Fibroblast of the aortic adventitia (primary cell): ENCODE measurements around the gene NEAT1. TPM values are rescaled to one million over a fixed set of nuclear protein-coding genes. Genes with fewer than 3 reads are reported as not detected.
A peak's percentile ranks its signal among the peaks of the same experiment; 100 is the strongest.

Experiments used
- DNase-seq: peaks from one replicate; pipeline ENCODE4 v3.0.0-alpha.2; 2010; ENCODE audit warnings: low read depth
- H3K4me3 ChIP-seq: 2 replicates; pipeline ENCODE4 v1.5.1; 2011; ENCODE audit warnings: low read depth, mild to moderate bottlenecking, control low read depth, low read length, moderate library complexity
- CTCF ChIP-seq: IDR thresholded peaks from 2 replicates; pipeline ENCODE4 v1.5.1; 2011; ENCODE audit warnings: mild to moderate bottlenecking, low read length, control low read depth, inconsistent platforms; ENCODE audit not compliant: insufficient read depth
- total RNA-seq: library from RNA; depleted of rRNA; stranded (reverse); fragments of >200 nt; gene quantifications from 2 replicates; pipeline ENCODE4 v1.2.3, GENCODE V29; 2012; ENCODE audit warnings: low replicate concordance

The NEAT1 gene
- total RNA-seq: 527 and 883 TPM in 2 replicates

GRCh38 chr11:65422633-65423515 lies at the start of gene NEAT1:
Gene NEAT1 (plus strand): TSS chr11:65422798.
- no peak for TF ChIP-seq CTCF
- peak within 1 kb of the TSS; percentile 81 for H3K4me3 ChIP-seq
- DNase-seq: peak; percentile 98

GRCh38 chr11:65373839-65374580 lies 48.6 kb upstream of the NEAT1 start:
- no peak for TF ChIP-seq CTCF
- H3K4me3 ChIP-seq: no peak overlapping the region
- DNase-seq: no peak

- no peak overlapping the region for H3K4me3 ChIP-seq
- no peak for DNase-seq
- TF ChIP-seq CTCF: no peak
Measured at GRCh38 chr11:65375012-65375411, 47.6 kb upstream of the NEAT1 start.

- no peak for DNase-seq
- no peak overlapping the region for H3K4me3 ChIP-seq
- TF ChIP-seq CTCF: no peak
Measured at GRCh38 chr11:65376138-65376713, 46.4 kb upstream of the NEAT1 start.

GRCh38 chr11:65377036-65377435 lies 45.6 kb upstream of the NEAT1 start:
- no peak overlapping the region for H3K4me3 ChIP-seq
- no peak for TF ChIP-seq CTCF
- DNase-seq: no peak

GRCh38 chr11:65377777-65378176 lies 44.8 kb upstream of the NEAT1 start:
- DNase-seq: no peak
- no peak for TF ChIP-seq CTCF
- no peak overlapping the region for H3K4me3 ChIP-seq
